ENCODE measurements around the gene IQCB1.

The IQCB1 gene

GRCh38 chr3:121752261-121752660 lies 82.6 kb downstream of the IQCB1 start:
- Histone ChIP-seq H2BK120ac (ENCODE audit: low read depth, low read length) (no peak overlapping the region), H3K9ac (ENCODE audit: low read length) (no peak overlapping the region), H2BK12ac (ENCODE audit: low read length in 2 of 2) (no peak overlapping the region), H3K4me1 (ENCODE audit: control insufficient read depth, insufficient read depth, low read depth, low read length) (no peaks in the 10 kb centered on the region), H3K4me2 (ENCODE audit: low read length, poor library complexity, severe bottlenecking) (no peak overlapping the region), H3K14ac (ENCODE audit: low read length in 2 of 2) (no peak overlapping the region), H2AK5ac (ENCODE audit: low read length, severe bottlenecking) (no peak overlapping the region), H2AFZ (ENCODE audit: low read depth, low read length) (no peak overlapping the region), H3K18ac (ENCODE audit: low read depth in 1 of 2, low read length in 2 of 2) (no peak overlapping the region), H2BK5ac (ENCODE audit: low read depth, low read length, poor library complexity, severe bottlenecking) (no peak overlapping the region), H3K9me3 (ENCODE audit: control insufficient read depth, low read length) (no peaks in the 10 kb centered on the region), H3K23ac (ENCODE audit: low read length in 2 of 2) (no peak overlapping the region), H3K36me3 (ENCODE audit: control insufficient read depth in 1 of 2, insufficient read depth in 2 of 2, low read depth in 1 of 2, low read length in 2 of 2) (no peaks in the 10 kb centered on the region), H3K4me3 (ENCODE audit: insufficient read depth in 1 of 2, low read depth in 1 of 2, low read length in 2 of 2) (no peak overlapping the region), H4K8ac (ENCODE audit: low read length) (no peak overlapping the region), H3K79me1 (replicated peaks; ENCODE audit: low read length, poor library complexity, severe bottlenecking) (peaks cover 6% of the 10 kb centered on the region), H3K27ac (ENCODE audit: low read length, poor library complexity, severe bottlenecking) (no peak overlapping the region), H3K4ac (ENCODE audit: low read depth in 1 of 2, low read length in 2 of 2) (no peak overlapping the region), H2BK15ac (ENCODE audit: low read depth, poor library complexity, severe bottlenecking) (no peak overlapping the region), H3K27me3 (ENCODE audit: control insufficient read depth in 1 of 2, insufficient read depth in 1 of 2, low read length in 2 of 2) (peaks cover 0 to 3% of the 10 kb centered on the region in 2 experiments), H4K91ac (ENCODE audit: low read length) (no peak overlapping the region)
- WGBS = no CpG with 5 or more reads among the region's 1 CpG
- no peak for DNase-seq

- Histone ChIP-seq H3K79me1 (replicated peaks; ENCODE audit: low read length, poor library complexity, severe bottlenecking) (peaks cover 6% of the 10 kb centered on the region), H3K4me1 (ENCODE audit: control insufficient read depth, insufficient read depth, low read depth, low read length) (no peaks in the 10 kb centered on the region), H3K18ac (ENCODE audit: low read depth in 1 of 2, low read length in 2 of 2) (peak overlapping the region; percentile 17 to 90), H4K91ac (ENCODE audit: low read length) (no peak overlapping the region), H3K23ac (ENCODE audit: low read length in 2 of 2) (no peak overlapping the region), H4K8ac (ENCODE audit: low read length) (peak overlapping the region; percentile 69), H3K27ac (ENCODE audit: low read length, poor library complexity, severe bottlenecking) (peak overlapping the region; percentile 71), H3K36me3 (ENCODE audit: control insufficient read depth in 1 of 2, insufficient read depth in 2 of 2, low read depth in 1 of 2, low read length in 2 of 2) (peaks cover 0 to 6% of the 10 kb centered on the region in 2 experiments), H2BK120ac (ENCODE audit: low read depth, low read length) (no peak overlapping the region), H2BK15ac (ENCODE audit: low read depth, poor library complexity, severe bottlenecking) (no peak overlapping the region), H3K9me3 (ENCODE audit: control insufficient read depth, low read length) (no peaks in the 10 kb centered on the region), H2AFZ (ENCODE audit: low read depth, low read length) (peak overlapping the region; percentile 77), H3K4me3 (ENCODE audit: insufficient read depth in 1 of 2, low read depth in 1 of 2, low read length in 2 of 2) (peak overlapping the region; percentile 76 to 85), H2BK5ac (ENCODE audit: low read depth, low read length, poor library complexity, severe bottlenecking) (peak overlapping the region; percentile 48), H2AK5ac (ENCODE audit: low read length, severe bottlenecking) (no peak overlapping the region), H3K4ac (ENCODE audit: low read depth in 1 of 2, low read length in 2 of 2) (peak overlapping the region in 1 of 2 experiments; percentile 91), H3K9ac (ENCODE audit: low read length) (peak overlapping the region; percentile 99), H3K14ac (ENCODE audit: low read length in 2 of 2) (no peak overlapping the region), H3K4me2 (ENCODE audit: low read length, poor library complexity, severe bottlenecking) (peak overlapping the region; percentile 79), H2BK12ac (ENCODE audit: low read length in 2 of 2) (no peak overlapping the region), H3K27me3 (ENCODE audit: control insufficient read depth in 1 of 2, insufficient read depth in 1 of 2, low read length in 2 of 2) (peaks cover 0 to 3% of the 10 kb centered on the region in 2 experiments)
- under 1% methylated on average over 9 of the region's 9 CpGs for WGBS
- no peak for DNase-seq
Measured at GRCh38 chr3:121750087-121750415, 84.8 kb downstream of the IQCB1 start.

- Histone ChIP-seq H3K14ac (ENCODE audit: low read length in 2 of 2) (peak within 1 kb of the TSS in 1 of 2 experiments; percentile 89), H3K27ac (ENCODE audit: low read length, poor library complexity, severe bottlenecking) (peak within 1 kb of the TSS; percentile 93), H3K4me3 (ENCODE audit: insufficient read depth in 1 of 2, low read depth in 1 of 2, low read length in 2 of 2) (peak within 1 kb of the TSS; percentile 85 to 88), H3K4me2 (ENCODE audit: low read length, poor library complexity, severe bottlenecking) (peak within 1 kb of the TSS; percentile 93), H3K79me1 (replicated peaks; ENCODE audit: low read length, poor library complexity, severe bottlenecking) (peaks cover 6% of the 10 kb centered on the region), H3K4me1 (ENCODE audit: control insufficient read depth, insufficient read depth, low read depth, low read length) (no peaks in the 10 kb centered on the region), H3K9ac (ENCODE audit: low read length) (peak within 1 kb of the TSS; percentile 99), H2AK5ac (ENCODE audit: low read length, severe bottlenecking) (no peak within 1 kb of the TSS), H3K27me3 (ENCODE audit: control insufficient read depth in 1 of 2, insufficient read depth in 1 of 2, low read length in 2 of 2) (peaks cover 0 to 3% of the 10 kb centered on the region in 2 experiments), H4K91ac (ENCODE audit: low read length) (peak within 1 kb of the TSS; percentile 12), H2AFZ (ENCODE audit: low read depth, low read length) (peak within 1 kb of the TSS; percentile 77), H3K18ac (ENCODE audit: low read depth in 1 of 2, low read length in 2 of 2) (peak within 1 kb of the TSS; percentile 17 to 95), H3K23ac (ENCODE audit: low read length in 2 of 2) (peak within 1 kb of the TSS in 1 of 2 experiments; percentile 83), H2BK120ac (ENCODE audit: low read depth, low read length) (no peak within 1 kb of the TSS), H2BK12ac (ENCODE audit: low read length in 2 of 2) (no peak within 1 kb of the TSS), H4K8ac (ENCODE audit: low read length) (peak within 1 kb of the TSS; percentile 90), H3K36me3 (ENCODE audit: control insufficient read depth in 1 of 2, insufficient read depth in 2 of 2, low read depth in 1 of 2, low read length in 2 of 2) (peaks cover 0 to 10% of the 10 kb centered on the region in 2 experiments), H3K9me3 (ENCODE audit: control insufficient read depth, low read length) (no peaks in the 10 kb centered on the region), H2BK5ac (ENCODE audit: low read depth, low read length, poor library complexity, severe bottlenecking) (peak within 1 kb of the TSS; percentile 48), H2BK15ac (ENCODE audit: low read depth, poor library complexity, severe bottlenecking) (no peak within 1 kb of the TSS), H3K4ac (ENCODE audit: low read depth in 1 of 2, low read length in 2 of 2) (peak within 1 kb of the TSS; percentile 89 to 91)
- under 1% methylated on average over 45 of the region's 51 CpGs for WGBS
- DNase-seq = peak; percentile 100
Measured at GRCh38 chr3:121749276-121750086, 85.4 kb downstream of the IQCB1 start, which contains the start of gene GOLGB1. Gene GOLGB1, minus strand, starts transcription at chr3:121749741. Its CDS starts 18,770 bp downstream, at chr3:121730971.

- Histone ChIP-seq H3K14ac (ENCODE audit: low read length in 2 of 2) (peak overlapping the region in 1 of 2 experiments; percentile 89), H3K4ac (ENCODE audit: low read depth in 1 of 2, low read length in 2 of 2) (peak overlapping the region in 1 of 2 experiments; percentile 75), H3K4me3 (ENCODE audit: insufficient read depth in 1 of 2, low read depth in 1 of 2, low read length in 2 of 2) (peak overlapping the region; percentile 85 to 88), H2BK15ac (ENCODE audit: low read depth, poor library complexity, severe bottlenecking) (no peak overlapping the region), H2BK5ac (ENCODE audit: low read depth, low read length, poor library complexity, severe bottlenecking) (peak overlapping the region; percentile 46), H2BK120ac (ENCODE audit: low read depth, low read length) (no peak overlapping the region), H4K8ac (ENCODE audit: low read length) (peak overlapping the region; percentile 90), H3K36me3 (ENCODE audit: control insufficient read depth in 1 of 2, insufficient read depth in 2 of 2, low read depth in 1 of 2, low read length in 2 of 2) (peaks cover 0 to 10% of the 10 kb centered on the region in 2 experiments), H3K18ac (ENCODE audit: low read depth in 1 of 2, low read length in 2 of 2) (peak overlapping the region in 1 of 2 experiments; percentile 95), H3K23ac (ENCODE audit: low read length in 2 of 2) (peak overlapping the region in 1 of 2 experiments; percentile 83), H3K9ac (ENCODE audit: low read length) (peak overlapping the region; percentile 99), H2BK12ac (ENCODE audit: low read length in 2 of 2) (no peak overlapping the region), H3K4me2 (ENCODE audit: low read length, poor library complexity, severe bottlenecking) (peak overlapping the region; percentile 93), H3K27ac (ENCODE audit: low read length, poor library complexity, severe bottlenecking) (peak overlapping the region; percentile 93), H3K79me1 (replicated peaks; ENCODE audit: low read length, poor library complexity, severe bottlenecking) (peaks cover 6% of the 10 kb centered on the region), H3K4me1 (ENCODE audit: control insufficient read depth, insufficient read depth, low read depth, low read length) (no peaks in the 10 kb centered on the region), H3K9me3 (ENCODE audit: control insufficient read depth, low read length) (no peaks in the 10 kb centered on the region), H3K27me3 (ENCODE audit: control insufficient read depth in 1 of 2, insufficient read depth in 1 of 2, low read length in 2 of 2) (peaks cover 0 to 3% of the 10 kb centered on the region in 2 experiments), H4K91ac (ENCODE audit: low read length) (no peak overlapping the region), H2AK5ac (ENCODE audit: low read length, severe bottlenecking) (no peak overlapping the region), H2AFZ (ENCODE audit: low read depth, low read length) (peak overlapping the region; percentile 72)
- WGBS = 2% methylated on average over 17 of the region's 17 CpGs
- DNase-seq = peak; percentile 65
Measured at GRCh38 chr3:121748680-121749275, 86.1 kb downstream of the IQCB1 start.
